IMR-90 (cell line): ENCODE measurements around the gene SNX30.

ENCODE experiments used
- CEBPB ChIP-seq: IDR thresholded peaks from 2 replicates; pipeline ENCODE4 v1.6.1; 2012; ENCODE audit warnings: low read depth, low read length, improper control_type of control experiment
- CHD1 ChIP-seq: IDR thresholded peaks from 2 replicates; pipeline ENCODE4 v1.6.1; 2012; ENCODE audit warnings: low read depth, low read length, improper control_type of control experiment
- CTCF ChIP-seq: conservative IDR thresholded peaks from 2 replicates; pipeline ENCODE4 v1.5.1; 2012; ENCODE audit warnings: mild to moderate bottlenecking, low read depth, low read length, improper control_type of control experiment
- FOS ChIP-seq: fragments of 150-350 bp; IDR thresholded peaks from 2 replicates; pipeline ENCODE4 v1.6.1; 2016; ENCODE audit warnings: low read depth, low read length
- MAFK ChIP-seq: IDR thresholded peaks from 2 replicates; pipeline ENCODE4 v1.6.1; 2012; ENCODE audit warnings: low read depth, low read length, improper control_type of control experiment
- MAZ ChIP-seq: IDR thresholded peaks from 2 replicates; pipeline ENCODE4 v1.6.1; 2012; ENCODE audit warnings: low read depth, mild to moderate bottlenecking, low read length, improper control_type of control experiment, moderate library complexity, borderline replicate concordance
- MXI1 ChIP-seq: IDR thresholded peaks from 2 replicates; pipeline ENCODE4 v1.6.1; 2012; ENCODE audit warnings: low read depth, mild to moderate bottlenecking, low read length, moderate library complexity, borderline replicate concordance
- POLR2A ChIP-seq: IDR thresholded peaks from 2 replicates; pipeline ENCODE4 v1.6.1; 2012; ENCODE audit warnings: mild to moderate bottlenecking, low read depth, low read length
- RAD21 ChIP-seq: IDR thresholded peaks from 2 replicates; pipeline ENCODE4 v1.6.1; 2012; ENCODE audit warnings: low read length, improper control_type of control experiment
- RCOR1 ChIP-seq: IDR thresholded peaks from 2 replicates; pipeline ENCODE4 v1.6.1; 2012; ENCODE audit warnings: mild to moderate bottlenecking, low read length, improper control_type of control experiment; ENCODE audit not compliant: insufficient replicate concordance
- SMC3 ChIP-seq: fragments of 150-350 bp; IDR thresholded peaks from 2 replicates; pipeline ENCODE4 v1.6.1; 2016; ENCODE audit warnings: low read depth, mild to moderate bottlenecking, antibody characterized with exemption, low read length, moderate library complexity
- USF2 ChIP-seq: fragments of 150-350 bp; IDR thresholded peaks from 2 replicates; pipeline ENCODE4 v1.6.1; 2017; ENCODE audit warnings: mild to moderate bottlenecking, antibody characterized with exemption, low read length, low read depth

GRCh38 chr9:112880650-112881049, 130.1 kb downstream of the SNX30 start:
- no peak for TF ChIP-seq CTCF
- no peak for TF ChIP-seq RAD21
- TF ChIP-seq POLR2A = no peak
- TF ChIP-seq SMC3 = no peak
- TF ChIP-seq MAFK = no peak
- no peak for TF ChIP-seq CHD1
- no peak for TF ChIP-seq CEBPB
- no peak for TF ChIP-seq MXI1
- no peak for TF ChIP-seq FOS
- no peak for TF ChIP-seq USF2
- no peak for TF ChIP-seq MAZ
- TF ChIP-seq RCOR1 = no peak
